HG03159 (cell line): Measurements from ENCODE around the gene FHAD1.
"Not testable (repeated sequence)": the region's sequence is repeated elsewhere in the genome, so short reads cannot be mapped to it uniquely, and the experiment has no call there.

ENCODE experiments used
- ATAC-seq: cut with Tn5 transposase; IDR thresholded peaks from one replicate; pipeline ENCODE4 v1.9.1; 2021; ENCODE audit warnings: mild to moderate bottlenecking, moderate library complexity; ENCODE audit not compliant: unreplicated experiment

The FHAD1 gene

DNA sequence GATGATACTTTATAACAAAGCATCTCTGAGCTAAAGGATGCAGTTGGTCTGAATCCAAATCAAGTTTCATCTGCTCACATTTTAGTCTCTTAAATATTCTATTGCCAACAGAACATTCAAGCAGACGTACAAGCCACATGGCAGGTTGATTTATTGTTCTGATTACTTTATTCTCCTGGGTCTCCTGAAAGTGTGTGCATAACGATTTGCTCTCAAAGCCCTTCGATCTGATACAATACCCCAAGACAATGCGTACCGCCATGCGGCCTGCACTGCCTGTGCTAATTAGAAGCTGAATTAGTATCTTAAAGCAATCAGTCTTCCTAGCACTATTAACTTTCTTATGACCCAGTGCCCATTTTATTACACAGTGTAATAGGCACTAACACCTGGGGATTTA lies 56.9 kb downstream of the FHAD1 start:
- ATAC-seq = no peak

DNA sequence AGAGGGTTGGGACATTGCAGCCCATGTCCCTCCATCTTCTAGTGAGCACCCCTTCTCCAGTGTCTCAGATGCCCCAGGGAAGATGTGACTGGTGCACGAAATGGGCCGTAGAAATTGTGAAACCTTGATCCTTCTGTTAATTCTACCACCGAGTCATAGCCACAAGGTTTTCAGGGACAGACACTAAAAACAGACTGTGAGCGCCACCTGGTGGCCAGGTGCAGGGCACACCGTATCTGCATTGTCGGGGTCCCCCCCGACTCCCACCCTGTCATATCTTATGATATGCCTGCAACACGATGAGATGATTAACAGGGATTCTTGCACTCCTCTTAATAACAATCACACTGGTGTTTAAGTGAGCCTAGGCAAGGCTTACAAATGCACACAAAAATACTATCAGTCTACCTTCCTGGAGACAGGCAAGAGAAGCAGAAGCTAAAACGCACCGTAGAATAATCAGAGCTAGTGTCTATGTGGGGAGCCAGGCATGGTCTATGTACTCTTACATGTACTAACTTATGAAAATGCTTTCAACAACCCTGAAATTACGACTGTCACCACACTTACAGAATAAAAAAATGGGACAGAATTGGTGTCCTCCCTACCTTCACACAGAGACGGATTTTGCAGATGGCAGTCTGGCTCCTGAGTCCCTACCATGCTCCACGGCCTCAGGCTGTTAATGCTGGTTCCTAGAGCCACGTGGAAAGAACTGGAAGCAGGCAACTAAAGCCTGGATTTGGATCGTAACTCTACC lies 57.9 kb downstream of the FHAD1 start:
- no peak for ATAC-seq

DNA sequence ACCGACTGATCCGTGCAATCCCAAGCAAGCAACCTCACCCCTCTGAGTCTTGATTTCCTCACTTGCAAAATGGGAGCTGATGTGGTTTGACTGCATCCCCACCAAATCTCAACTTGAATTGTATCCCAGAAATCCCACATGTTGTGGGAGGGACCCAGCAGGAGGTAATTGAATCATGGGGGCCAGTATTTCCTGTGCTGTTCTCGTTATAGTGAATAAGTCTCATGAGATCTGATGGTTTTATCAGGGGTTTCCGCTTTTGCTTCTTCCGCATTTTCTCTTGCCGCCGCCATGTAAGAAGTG lies 58.4 kb downstream of the FHAD1 start:
- no peak for ATAC-seq

DNA sequence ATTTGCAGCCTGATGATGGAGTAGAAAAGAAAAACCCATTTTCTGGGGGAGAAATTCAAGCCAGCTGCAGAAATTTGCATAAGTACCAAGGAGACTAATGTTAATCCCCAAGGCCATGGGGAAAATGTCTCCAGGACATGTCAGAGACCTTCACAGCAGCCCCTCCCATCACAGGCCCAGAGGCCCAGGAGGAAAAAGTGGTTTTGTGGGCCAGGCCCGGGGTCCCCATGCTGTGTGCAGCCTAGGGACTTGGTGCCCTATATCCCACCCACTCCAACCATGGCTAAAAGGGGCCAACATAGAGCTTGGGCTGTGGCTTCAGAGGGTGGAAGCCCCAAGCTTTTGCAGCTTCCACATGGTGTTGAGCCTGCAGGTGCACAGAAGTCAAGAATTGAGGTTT lies 59.3 kb downstream of the FHAD1 start:
- not testable (repeated sequence) for ATAC-seq

DNA sequence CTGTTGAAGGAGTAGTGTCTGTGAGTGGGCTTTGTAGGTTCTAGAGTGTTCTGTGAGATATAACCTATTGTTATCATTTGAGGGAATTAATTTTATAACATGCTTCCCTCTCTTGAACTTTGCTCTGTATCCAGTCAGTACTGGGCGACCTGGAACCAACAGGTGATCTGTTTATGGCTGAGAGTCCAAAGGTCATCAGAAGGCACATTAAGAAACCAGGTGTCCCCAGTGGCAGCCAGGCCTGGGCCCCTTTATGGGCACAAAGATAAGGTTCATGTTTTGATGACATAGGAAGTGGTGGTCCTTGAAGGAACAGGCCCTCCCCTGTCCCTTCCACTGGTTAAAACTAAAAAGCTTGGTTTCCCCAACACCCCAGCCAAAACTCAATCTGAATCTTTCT lies 61.1 kb downstream of the FHAD1 start:
- no peak for ATAC-seq

DNA sequence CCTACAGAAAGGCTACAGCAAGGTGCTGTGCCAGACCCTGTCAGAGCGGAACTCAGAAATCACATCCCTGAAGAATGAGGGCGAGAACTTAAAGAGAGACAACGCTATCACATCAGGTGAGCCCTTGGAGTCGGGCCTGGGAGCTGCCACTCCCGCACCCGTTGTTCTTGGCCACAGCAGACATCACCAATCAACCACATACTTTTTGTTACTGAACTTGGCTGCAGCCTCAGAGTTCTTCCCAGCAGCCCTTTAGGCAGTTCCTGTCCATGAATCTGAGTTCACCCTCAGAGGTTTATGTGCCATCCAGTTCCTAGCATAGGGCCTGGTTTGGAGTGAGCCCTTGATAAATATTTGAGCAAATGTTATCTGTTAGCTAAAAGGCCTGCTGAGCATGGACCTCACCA lies 61.6 kb downstream of the FHAD1 start:
- ATAC-seq = no peak

GRCh38 chr1:15309687-15310086 lies 62.7 kb downstream of the FHAD1 start:
- ATAC-seq = no peak

GRCh38 chr1:15310544-15310943 lies 63.5 kb downstream of the FHAD1 start:
- no peak for ATAC-seq

- ATAC-seq = no peak
These were observed 64.2 kb downstream of the FHAD1 start for GRCh38 chr1:15311122-15311822.

DNA sequence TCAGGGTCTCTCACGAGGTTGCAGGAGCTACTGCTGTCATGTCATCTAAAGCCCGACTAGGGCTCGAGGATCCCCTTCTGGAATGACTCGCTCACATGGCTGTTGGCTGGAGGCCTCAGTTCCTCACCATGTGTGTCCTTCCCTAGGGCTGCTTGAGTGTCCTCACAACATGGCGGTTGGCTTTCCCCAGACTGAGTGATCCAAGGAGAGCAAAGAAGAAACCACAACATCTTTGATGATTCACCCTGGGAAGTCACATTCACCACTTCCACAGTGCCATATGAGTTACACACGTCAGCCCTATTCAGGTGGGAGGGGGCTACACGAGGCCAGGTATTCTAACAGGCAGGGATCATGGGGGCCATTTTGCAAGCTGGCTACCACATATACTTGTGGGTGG lies 64.9 kb downstream of the FHAD1 start:
- ATAC-seq = no peak

DNA sequence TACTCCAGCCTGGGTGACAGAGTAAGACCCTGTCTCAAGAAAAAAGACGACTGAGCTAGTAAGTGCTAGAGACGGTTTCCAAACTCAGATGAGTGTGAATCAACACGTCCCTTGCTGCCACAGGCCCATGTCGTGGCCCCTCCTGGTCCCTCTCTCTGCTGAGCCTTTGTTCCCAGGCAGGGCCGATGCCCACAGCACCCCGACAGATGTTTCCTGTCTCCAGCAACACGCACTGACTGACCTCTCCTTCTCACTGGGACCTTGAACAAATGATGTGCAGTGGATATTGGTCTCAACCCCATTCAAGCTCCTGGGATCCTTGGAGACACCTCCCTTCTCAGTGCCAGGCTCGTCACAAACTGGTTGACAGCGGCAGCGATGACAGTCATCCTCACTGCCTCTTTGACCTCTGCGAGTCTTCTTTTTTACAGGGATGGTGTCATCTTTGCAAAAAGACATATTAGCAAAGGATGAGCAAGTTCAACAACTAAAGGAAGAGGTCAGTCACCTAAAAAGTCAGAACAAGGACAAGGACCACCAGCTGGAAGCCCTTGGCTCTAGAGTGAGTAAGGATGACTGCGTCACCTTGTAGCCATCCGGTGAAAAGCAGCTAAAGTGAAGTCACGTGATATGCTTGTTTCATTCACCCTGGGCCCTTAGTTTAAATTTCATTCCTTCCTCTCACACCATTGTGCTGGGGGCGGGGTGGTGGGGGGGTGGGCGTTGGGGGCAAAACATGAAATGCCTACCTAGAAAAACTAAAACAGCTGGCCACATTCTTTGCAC lies 65.8 kb downstream of the FHAD1 start:
- ATAC-seq = no peak

- no peak for ATAC-seq
These were observed 67.6 kb downstream of the FHAD1 start for GRCh38 chr1:15314328-15315281.

GRCh38 chr1:15315815-15316214 lies 68.8 kb downstream of the FHAD1 start:
- ATAC-seq = no peak

DNA sequence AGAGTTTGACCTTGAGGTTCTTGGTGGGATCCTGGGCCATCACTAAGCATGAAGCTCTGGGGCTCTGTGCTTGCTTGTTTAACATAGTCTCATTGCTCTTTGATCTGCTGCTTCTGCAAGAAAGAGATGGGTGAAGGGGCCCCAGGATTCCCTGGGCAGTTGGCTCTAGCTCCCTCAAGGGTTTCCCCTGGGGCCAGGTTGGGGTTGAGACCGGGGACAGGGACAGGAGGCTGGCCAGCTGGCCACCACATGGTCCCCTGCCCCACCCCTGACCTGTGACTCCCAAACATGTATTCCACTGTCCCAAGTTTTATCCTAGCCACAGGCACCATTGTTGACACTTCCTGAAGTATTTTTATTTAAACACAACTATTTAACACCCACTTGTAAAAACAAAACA lies 69.5 kb downstream of the FHAD1 start:
- ATAC-seq = no peak

DNA sequence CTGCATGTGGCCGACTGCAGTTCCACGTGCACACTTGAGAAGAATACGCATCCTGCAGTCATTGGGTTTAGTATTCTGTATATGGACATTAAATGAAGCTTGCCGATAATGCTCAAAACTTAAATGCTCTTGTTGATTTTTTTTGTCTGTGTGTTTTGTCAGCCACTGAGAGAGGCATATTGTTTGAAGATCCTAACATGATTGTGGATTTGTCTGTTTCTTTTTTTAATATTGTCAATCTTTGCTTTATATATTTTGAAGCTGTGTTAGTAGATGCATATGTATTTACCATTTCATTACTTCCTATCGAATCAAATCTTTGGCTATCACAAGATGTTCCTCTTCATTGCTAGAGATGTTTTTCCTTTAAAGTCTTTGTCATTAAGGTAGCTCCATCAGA lies 73.2 kb downstream of the FHAD1 start:
- no peak for ATAC-seq

DNA sequence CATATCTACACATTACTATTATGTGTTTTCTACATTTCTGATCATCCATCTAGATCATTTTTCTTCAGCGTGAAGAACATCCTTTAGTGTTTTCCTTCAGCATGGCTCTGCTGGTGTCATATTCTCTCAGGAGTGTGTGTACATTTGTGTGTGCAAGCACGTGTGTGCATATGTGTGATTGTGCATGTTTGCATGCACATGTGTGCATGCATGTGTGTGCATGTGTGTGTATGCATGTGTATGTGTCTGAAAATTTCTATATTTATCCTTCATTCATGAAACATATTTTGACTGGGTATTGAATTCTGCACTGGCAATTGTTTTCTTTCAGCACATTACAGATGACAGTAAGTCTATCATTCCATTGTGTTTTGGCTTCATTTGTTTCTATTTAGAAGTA lies 74.6 kb downstream of the FHAD1 start:
- no peak for ATAC-seq

DNA sequence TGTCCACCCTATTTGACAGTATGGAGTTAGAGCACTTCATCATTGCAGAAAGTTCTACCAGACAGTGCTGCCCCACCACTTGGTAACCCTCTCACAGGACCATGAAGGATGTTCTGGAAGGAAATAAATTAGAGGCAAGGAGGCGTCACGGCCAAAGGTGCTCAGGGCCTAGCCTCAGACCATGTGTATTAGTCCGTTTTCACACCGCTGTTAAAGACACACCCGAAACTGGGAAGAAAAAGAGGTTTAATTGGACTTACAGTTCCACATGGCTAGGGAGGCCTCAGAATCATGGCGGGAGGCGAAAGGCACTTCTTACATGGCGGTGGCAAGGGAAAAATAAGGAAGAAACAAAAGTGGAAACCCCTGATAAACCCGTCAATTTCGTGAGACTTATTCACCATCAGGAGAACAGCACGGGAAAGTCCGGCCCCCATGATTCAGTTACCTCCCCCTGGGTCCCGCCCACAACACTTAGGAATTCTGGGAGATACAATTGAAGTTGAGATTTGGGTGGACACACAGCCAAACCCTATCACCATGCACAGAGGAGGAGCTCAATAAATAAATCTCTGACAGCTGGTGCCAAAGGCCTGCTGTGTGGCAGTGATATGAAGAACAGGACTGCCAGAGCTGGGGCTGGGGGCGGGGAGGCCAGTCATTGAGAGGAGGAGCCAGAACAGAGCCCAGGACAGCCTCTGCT lies 75.8 kb downstream of the FHAD1 start:
- no peak for ATAC-seq

GRCh38 chr1:15323351-15323988 lies 76.4 kb downstream of the FHAD1 start:
- no peak for ATAC-seq

DNA sequence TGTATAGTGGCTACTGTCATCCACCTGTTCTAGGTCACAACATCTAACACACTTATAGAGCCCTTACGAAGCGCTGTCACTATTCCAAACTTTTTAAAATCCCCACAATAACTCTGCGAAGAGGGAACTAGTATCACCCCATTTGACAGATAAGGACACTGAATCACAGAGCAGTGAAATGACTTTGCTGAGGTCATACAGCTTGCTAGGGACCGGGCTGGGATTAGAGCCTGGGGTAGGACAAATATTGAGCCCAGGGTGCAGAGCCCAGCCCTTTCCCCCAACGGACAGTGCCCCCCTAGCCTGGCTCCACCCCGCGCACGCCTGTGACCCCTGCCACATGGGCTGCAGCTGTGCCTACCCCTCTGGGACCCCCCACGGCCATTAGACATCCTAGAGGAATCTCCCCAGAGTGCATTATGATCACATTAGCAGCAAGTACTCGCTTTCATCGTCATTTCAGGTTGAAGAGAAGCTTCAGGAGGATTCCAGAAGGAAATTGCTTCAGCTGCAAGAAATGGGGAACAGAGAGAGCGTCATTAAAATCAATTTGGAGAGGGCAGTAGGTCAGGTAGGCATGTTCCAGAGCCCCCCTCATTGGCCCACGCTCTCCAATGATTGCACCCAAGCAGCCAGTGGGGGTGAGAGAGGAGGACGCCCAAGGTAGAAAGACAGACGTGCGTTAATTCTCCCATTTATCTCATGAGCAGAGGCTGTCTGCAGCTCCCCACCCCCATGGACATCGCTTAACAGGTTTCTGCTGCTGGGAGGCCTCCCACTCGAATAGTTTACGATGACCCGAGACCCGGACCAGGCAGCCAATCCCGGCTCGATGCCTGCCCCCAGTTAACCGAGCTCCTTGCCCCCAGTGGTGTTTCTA lies 77.2 kb downstream of the FHAD1 start:
- no peak for ATAC-seq
